CD4-positive, alpha-beta T cell treated with Interferon gamma for 1 hour (primary cell): Measurements from ENCODE around the gene APBA2.

Experiments used
- DNase-seq: peaks from one replicate; pipeline ENCODE4 v3.0.0-alpha.2; 2020

The APBA2 gene

DNA sequence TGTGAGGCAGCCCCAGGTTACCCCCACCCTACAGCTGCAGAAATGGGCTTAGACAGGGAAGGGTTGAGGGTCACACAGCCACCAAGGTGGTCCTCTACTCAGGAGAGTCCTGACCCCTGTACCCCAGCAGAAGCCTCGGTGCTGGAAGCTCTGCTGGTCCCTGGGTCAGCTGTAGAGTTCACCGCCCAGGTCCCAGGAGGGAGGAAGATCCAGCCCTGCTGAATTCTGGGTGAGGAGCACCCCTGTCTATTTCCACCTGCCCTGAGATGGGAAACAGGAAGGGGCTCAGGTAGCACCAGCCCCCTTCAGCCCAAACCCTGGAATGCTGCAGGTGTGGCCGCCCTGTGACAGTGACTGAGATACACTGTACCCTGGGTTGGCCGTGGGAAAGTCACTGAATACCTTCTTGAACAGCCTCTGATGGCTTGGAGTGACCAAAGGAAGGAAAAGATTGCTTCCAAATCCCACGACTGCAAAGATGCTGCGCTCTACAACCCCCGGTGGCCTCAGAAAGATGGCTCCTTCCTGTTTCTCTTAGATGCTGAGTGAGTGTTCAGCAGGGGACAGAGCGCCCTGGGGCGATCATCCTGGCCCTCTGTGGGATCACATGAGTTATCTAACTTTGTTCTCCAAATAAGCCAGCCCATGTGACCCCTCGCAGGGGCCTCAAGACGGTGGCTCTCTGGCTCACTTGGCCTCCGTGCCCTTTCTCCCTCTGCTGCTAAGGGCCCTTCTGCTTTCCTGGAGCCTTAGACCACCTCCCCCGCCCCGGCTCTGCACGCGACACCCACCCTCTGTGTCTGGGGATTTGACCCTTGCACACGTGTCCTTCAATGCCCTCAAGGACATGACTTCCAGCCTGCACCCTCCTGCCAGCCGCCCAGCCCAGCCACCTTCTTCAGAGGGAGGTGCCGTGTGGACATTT lies 242.0 kb downstream of the APBA2 start:
- no peak for DNase-seq

DNA sequence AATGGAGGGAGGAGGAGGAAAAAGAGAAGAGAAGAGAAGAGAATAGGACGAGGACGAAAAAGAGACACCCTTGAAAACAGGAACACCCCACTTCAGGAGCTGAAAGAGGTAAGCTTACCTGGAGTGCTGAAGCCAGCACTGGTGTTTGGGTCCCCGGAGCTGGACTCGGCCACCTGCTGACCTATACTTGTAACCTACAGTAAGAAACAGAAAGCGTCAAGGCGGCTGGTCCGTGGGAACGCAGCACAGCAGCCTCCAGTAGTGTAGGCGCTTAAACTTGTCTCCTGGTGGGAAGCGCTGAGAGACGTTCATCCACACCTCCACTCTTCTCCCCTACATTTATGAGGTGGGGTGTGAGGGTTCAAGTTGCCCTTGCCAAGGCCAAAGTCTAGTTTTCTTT lies 242.9 kb downstream of the APBA2 start:
- no peak for DNase-seq

DNA sequence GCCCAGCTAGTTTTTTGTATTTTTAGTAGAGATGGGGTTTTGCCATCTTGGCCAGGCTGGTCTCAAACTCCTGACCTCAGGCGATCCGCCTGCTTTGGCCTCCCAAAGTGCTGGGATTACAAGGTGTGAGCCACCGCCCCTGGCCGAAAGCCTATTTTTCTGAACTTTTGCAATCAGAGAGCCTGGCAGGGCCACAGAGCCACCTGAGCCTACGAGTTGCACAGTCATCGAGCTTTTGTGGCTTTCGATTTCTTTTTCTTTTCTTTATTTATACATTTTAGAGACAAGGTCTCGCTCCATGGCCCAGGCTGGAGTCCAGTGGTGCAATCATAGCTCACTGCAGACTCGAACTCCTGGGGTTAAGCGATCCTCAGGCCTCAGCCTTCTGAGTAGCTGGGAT lies 243.4 kb downstream of the APBA2 start:
- DNase-seq = no peak

DNA sequence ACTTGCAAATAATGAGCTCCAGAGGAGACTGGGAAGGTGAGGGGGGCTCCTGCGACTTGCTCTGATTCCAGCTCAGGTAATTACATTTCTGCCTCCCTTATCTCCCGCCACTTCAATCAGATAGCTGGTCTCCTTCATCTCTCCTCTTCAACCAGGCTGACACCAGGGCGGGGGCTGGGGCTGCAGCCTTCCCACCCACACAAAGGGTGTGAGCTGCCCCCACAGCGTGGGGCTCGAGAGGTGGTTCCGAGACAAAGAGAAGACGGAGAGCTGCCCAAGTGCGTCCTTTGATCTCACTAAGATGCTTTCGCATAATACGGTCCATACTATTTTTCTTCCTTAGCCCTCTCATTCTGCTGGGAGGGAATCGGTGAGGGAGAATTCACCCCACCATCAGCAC lies 244.2 kb downstream of the APBA2 start:
- DNase-seq = no peak

DNA sequence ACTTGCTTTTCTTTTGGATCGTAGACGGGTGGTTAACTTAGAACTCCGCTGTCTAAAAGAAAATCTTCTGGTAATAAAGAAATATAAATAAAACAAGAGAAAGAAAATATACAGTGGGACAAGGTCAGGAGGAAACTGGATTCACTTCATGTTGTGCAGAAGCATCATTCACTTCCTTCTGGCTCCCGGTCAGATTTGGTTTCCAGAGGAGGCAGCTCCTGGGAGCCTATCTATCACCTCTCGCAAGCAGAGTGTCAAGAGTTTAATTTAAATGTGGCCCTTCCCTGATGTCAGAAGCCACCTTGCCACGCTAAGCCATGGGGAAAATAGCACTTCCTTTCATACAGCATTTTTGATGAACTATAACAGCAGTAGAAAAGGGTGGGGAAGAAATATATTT lies 244.7 kb downstream of the APBA2 start:
- DNase-seq = no peak

DNA sequence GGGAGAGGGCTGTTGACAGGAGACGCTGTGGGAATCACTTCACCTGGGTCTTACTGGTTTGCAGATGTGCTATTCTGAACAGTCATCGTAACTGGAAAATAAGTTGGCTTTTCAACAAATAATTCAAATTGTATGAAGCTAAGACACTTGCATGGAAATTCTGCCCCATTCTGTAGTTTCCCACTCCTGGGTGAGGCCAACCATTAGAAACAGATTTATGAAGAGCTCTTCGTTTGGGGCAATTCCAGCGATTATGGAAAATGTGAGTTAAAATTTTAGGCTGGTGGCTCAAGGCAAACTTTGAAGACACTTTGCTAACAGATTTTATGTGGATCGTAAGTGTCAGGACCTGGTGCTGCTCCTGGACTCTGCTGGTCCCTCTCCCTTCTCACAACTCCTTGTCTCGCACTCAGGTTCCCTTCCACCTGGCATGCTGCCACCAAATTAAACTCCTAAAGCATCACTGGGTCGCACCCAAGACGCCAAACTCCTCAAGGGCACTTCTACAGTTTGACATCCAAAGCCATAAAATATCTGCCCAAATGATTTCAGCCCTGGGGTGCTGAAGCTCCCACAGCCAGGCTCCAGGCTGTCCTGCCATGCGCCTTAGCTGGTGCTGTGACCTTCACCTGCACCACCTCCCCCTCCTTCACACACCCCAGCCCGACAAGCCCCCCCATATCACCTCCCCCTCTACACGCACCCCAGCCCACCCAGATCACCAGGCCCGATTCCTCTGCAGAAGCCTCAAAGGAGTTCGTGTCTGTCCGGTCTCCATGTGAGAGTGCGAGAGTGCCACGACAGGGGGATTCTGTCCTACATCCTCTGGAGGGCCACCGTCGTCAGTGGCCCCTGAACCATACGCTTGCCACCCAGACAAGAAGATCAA lies 245.4 kb downstream of the APBA2 start:
- DNase-seq = no peak

DNA sequence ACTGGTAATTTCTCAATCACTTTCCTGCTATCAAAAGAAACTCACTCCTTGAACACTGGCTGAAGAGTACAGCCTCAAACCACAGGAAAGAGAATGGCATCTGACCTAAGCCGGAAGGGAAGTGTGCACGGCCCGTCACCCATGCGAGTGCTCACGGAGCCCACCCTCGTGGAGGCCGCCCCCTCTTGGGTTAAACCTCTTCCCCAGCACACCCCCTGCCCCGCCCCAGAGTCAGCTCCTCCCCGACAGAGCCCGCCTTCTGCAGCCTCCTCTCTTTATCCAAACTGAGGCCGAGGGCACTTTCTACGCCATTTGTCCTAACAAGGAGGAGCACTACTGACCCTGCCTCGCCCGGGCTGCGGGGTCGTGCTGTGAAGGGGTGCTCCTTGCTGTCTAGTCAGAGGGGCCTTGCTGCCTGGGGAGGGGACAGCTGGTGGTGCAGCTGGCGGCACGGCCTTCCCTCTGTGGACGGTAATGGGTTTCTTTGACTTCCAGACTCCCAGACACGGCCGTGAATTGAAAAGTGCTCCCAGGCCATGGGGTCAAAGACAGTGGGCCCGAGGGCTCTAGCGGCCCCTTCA lies 246.2 kb downstream of the APBA2 start:
- no peak for DNase-seq

DNA sequence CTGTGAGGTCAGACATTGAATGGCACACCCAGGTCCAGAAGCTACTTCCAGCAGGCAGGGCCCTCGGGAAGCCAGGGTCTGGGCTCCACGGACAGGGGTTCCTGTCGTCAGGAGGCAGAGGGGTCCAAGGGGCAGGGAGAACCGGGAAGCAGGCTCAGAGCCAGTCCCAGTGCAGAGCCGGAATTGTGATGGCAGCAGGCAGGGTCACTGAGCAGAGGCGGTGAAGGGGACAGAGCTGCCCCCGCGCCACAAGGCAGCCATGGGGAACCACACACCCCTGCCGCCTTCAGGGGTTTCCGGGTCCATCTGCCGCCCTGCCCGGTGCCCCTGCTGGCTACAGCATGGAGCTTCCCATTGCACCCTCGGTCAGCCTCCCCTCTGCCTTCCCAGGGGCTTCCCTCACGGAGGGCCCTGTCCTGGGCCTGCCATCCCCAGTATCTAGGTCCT lies 247.0 kb downstream of the APBA2 start:
- DNase-seq = no peak

DNA sequence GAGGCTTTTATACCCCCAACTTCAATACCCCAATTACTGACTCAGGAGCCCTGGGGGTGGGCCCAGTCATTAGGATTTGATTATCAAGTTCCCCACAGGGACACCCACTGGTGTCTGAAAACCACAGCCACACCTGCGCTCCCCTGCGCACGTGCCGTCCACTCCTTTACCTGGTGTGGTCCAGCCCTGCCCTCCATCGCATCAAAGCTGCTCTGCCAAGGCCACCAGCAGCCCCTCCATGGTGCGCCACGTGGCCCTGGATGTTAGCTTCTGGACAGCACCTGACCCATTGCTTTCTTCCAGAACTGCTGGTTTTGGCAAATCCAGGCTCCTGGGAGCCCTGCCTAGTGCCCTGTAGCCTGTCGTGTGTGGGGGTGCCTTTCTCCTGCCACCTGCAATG lies 247.5 kb downstream of the APBA2 start:
- no peak for DNase-seq

DNA sequence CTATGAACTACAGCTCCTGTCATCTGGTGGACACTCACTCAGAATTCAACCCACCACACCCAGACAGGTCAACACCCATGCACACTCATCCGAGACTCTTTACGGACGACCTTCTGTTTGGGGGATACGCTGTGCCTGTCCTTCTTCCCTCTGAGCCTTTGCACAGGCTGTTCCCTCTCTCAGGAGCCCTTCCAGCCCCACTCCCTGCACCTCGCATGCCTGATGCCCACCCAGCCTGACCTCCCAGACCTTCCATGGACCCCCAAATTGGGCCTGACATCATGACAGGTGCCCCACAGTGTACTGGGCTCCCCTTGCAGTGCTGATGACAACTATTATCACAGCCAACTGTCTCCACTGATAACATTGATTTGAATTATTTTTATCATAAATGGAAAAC lies 248.0 kb downstream of the APBA2 start:
- no peak for DNase-seq

DNA sequence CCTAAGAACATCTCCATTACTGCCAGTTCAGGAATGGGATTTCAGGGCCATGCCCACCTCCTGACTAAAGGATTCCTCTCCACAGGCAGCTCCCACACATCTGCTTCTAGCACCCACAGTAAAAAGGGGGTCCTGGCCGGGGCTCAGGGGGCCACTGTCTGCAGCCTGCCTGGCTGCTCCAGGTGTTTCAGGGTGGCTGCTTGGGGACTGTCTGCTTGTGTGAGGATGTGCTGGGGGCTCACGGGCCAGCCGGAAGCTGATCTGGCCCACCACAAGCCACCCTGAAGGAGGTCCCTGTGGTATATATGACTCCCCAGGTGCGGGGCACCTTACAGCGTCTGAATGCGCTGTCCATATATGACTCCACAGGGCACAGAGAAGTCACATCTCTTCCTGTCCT lies 248.5 kb downstream of the APBA2 start:
- no peak for DNase-seq

DNA sequence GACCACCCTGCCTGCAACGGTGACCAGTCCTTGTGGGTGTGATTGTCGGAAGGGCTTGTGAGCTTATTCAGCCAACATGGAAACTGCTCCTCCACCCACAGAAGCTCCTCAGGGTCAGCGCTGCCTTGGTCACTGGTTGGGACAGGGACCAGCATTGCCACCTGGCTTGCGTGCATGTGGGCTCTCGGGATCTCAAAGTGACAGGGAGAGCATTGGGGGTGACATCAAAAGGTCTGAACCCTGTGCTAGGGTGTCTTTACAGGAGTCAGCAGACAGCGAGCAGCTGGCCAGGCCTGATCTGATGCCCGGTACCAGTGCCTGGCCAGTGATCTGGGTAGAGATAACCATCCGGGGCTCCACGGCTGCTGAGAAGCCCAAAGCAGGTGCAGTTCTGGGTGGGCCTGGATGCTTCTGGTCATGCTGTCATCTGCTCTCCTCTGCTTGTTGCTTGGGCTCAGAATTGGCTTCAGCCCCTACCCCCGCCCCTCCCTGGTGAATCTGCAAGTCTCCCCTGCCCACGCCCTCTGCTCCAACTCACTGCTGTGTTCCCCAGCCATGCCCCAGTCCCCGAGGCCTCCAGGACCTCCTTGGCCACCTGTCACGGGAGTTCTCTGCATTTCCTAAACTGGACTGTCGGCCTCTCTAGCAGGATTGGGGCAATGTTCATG lies 249.0 kb downstream of the APBA2 start:
- DNase-seq = no peak

DNA sequence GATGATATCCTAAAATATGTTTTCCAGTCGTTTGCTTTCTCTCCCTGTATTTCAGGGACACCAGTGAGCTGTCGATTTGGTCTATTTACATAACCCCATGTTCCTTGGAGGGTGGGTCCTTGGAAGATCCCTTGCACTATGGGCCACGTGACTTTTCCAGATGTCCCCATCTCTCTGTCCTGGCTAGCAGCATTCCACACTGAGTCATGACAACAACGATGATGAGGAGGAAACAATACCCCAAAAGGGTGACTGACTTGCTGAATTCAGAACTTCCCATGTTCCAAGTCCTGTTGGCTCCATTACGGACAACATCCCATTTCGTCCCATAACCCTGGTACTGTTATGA lies 249.5 kb downstream of the APBA2 start:
- no peak for DNase-seq

DNA sequence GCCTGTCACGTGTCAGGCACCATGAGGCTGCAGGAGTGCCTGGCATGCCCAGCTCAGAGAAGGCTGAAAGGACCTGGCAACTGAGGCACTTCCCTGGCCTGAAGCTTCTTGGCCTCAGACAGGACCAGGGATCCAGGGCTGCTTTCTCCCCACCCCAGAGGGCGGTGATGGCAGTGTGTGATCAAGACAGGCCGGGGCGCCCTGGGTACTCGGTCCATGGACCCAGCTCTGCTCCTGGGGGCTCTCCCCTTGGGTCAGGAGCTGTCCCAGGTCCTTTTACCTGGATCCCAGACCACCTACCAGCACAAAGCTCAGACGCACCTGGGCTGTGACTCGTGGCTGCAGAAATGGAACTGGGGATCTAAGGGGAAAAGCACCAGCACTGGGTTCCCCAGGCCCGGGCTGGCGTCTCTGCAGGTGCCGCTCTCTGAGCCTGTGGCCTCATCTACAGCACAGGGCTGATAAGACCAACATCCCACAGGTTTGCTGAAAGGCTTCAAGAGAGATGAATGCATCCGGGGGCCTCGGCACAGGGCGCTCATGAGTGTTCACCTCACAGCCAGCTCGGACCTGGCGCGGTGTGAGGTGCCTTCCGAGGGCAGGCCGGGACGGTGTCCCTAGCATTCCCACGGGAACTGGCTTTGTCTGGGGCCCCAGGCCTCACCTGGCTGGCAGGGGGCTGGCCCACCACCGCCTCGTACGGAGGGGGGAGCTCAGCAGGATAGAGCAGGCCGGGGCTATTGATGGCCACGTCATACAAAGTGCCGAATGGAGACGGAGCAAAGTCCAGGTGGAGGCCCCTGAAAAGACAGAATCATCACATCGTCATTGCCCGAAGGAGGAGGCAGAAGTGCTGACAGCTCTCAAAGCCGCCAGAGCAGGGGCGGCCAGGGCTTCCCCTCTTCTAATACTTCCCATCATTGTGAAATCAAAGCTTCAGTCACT lies 250.2 kb downstream of the APBA2 start:
- no peak for DNase-seq

DNA sequence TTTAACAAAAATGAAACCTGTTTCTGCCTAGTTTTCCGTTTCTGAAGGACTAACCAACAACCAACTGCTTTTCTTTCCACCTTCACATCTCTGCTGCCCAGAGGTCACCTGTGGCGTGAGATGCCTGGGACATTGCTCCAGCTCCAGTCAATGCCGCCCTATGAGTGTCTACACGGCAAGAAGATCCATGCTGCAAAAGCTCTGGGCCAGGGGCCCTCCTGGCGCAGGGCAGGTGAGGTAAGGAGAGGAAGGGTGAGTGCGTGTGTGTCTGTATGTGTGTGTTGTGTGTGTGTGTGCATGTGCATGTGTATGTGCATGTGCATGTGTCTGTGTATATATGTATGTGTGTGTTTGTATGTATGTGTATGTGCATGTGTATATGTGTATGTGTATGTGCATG lies 252.5 kb downstream of the APBA2 start:
- no peak for DNase-seq

DNA sequence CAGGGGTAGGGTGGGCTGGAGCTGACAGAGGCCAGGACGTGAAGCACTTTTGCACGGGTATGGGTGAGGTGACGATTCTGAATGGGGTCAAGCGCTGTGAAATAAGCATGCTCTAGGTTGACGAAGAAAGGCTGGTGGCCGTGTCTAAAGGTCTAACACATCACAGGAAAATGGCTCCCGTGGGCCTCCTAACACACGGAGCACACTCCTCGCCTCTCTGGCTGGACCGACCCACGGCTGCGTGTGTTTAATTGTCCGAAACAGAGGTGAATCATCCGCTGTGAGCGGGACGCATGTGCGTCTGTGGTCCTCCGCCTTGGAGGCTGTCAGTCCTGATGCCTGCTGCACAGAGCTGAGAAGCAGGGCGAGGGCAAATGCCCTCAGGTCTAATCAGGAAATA lies 253.3 kb downstream of the APBA2 start:
- DNase-seq = no peak

DNA sequence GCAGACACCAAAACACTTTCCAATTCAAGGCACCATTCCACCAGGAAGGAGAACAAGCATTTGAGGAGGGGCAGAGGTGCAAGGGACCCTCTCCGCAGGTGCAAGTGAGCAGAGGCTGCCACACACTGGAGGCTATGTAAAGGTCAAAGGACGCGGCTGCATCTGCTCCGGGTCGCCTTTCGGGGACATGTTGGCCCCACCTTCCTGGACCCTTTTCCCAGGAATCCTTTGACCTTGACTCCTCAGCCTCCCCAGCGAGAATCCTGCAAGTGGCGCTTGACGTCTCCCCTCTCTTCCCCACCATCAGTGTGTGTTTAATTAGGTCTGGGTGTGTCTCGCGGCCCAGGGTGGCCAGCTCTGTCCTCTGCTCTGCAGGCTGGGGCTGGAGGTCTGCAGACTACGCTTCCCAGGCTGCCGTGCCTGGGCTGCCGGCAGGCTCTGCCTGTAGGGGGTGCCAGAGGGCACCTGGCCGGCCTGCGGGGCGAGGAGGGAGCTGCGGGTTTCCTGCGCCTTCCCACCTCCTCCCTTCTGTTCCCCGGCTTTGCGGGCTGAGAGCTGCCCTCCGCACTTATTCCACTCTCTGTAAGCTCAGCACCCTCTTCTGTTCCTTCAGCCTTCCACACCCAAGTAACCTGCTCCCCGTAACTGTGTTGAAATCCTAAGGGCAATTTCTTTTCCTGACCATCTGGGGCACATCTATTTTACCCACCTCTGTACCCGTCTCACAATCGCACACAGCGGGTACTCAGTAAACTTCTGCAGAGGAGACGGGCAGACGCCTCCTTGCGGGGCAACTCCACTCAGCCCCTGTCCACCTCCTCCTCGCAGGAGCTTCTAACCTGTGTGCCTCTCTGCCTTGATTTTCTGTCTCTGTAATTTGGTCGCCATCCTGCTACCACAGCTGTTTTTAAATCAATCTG lies 254.0 kb downstream of the APBA2 start:
- peak; percentile 18 for DNase-seq

DNA sequence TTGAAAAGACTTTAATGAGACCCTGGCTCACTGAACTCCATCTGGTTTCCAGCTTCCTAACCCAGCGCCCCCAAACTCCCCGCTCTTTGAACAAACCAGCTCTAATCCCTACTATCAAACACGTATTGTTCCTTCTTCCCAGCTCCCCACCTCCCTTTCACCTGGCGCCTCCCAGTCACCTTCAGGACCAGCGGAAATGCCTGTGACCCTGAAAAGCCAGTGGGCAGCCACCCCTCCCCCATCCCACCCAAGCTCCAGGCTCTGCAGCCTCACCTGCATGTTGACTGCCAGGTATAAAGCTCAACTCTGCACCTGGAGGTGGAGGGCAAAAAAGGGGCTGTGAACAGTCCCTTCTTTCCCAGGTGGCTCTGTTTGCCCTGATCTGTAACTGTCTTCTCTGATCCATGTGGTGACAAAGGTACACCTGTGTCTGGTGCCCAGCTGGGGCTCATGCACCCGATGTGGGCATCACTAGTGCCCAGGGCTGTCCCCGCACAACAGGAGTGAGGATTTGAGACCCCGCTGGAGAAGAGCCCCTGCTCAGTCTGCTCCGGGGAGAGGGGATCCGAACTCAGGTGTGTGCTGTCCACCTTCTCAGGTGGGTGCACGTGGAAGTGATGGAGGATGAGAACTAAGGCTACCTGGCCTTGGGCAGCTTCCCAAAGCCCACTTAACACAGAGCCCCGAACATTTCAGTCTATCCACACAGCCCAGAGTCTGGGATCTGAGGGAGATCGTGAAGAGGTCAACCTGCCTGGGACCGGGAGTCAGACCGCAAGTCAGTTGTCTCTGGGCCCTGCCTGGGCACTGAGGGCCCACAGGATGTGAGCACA lies 254.9 kb downstream of the APBA2 start:
- no peak for DNase-seq

DNA sequence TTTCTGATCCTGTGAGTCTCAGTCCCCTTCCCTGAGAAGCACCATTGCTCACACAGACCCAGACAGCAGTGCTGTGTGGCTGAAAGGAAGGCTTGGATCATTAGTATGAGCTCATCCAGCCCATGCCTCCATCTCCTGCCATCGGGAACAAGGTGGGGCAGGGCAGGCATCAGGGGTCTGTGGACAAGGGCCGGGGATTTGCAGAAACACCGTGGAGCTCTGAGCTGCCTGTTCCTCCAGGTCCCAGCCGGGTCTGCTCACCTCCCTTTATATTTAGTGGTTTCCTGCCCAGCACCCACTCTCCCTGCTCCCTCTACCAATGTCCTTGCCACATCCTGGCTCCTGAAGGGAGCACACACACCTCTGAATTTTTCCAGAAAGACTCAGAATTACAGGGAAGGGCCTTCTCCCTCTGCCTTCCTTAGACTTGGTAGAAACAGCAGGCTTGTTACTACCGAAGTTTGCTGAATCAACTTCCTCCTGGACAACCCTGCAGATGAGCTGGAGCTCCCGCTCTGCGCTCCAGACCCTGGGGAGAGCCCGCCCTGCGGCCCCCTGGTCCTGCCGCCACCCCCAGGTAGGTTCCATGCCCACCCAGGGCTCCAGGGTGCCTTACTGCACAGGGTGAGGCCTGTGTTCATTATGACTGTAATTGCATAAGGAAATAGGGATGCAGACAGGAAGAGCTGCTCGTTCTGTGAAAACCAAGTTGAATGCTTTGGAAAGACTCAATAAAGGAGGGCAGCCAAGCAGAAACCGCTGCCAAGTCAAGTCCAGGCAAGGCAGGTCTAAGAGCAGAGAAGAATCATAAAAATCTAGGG lies 255.7 kb downstream of the APBA2 start:
- no peak for DNase-seq
